K562 treated with DMSO at 1 percent for 48 hours (cell line): ENCODE results near the gene TOM1. TPM values are rescaled to one million over a fixed set of nuclear protein-coding genes. Genes with fewer than 3 reads are reported as not detected.

Experiments used
- total RNA-seq: library from RNA; unstranded; fragments of 300-600 nt; gene quantifications from 2 replicates; pipeline ENCODE4 v1.2.3, GENCODE V29; 2022; ENCODE audit warnings: low replicate concordance; ENCODE audit errors: extremely low read depth

Gene TOM1
- not detected in 2 replicates for total RNA-seq

GRCh38 chr22:35299673-35300499 lies at the start of gene TOM1:
TSS of gene TOM1 (plus strand) at chr22:35299894. CDS start at chr22:35299929, 35 bp downstream.

GRCh38 chr22:35257321-35258190 lies 42.1 kb upstream of the TOM1 start, which contains the start of gene HMGXB4:
TSS of gene HMGXB4 (plus strand) at chr22:35257493. CDS start at chr22:35262391, 4,898 bp downstream.

GRCh38 chr22:35380537-35381423 lies 81.1 kb downstream of the TOM1 start, which contains the start of gene HMOX1:
TSS of gene HMOX1 (plus strand) at chr22:35381096. CDS start at chr22:35381174, 78 bp downstream.

Other genes with a start within 250 kb of the TOM1 start
- gene ISX, start 233.7 kb upstream of the TOM1 start, total RNA-seq = not detected in 2 replicates
- gene HMGXB4, start 42.4 kb upstream of the TOM1 start, total RNA-seq = not detected in 2 replicates
- not detected in 2 replicates for gene HMOX1, start 81.2 kb downstream of the TOM1 start, total RNA-seq
- gene MCM5, start 100.2 kb downstream of the TOM1 start, total RNA-seq = not detected in 2 replicates
- not detected in 2 replicates for gene RASD2, start 240.9 kb downstream of the TOM1 start, total RNA-seq